ENCODE measurements around the gene CPSF4.
"Not testable (repeated sequence)": the region's sequence is repeated elsewhere in the genome, so short reads cannot be mapped to it uniquely, and the experiment has no call there.

Gene CPSF4

GRCh38 chr7:99408379-99409191, 30.2 kb upstream of the CPSF4 start, which contains the start of the genes BUD31 and PDAP1:
Gene BUD31 (plus strand): TSS chr7:99408969. CDS start chr7:99411093, 2,124 bp downstream.
Gene PDAP1 (minus strand): TSS chr7:99408597. CDS start chr7:99408548, 49 bp downstream.
- DNase-seq: peak; percentile 97 to 98

- DNase-seq: peak in 1 of 2 experiments; percentile 44
Observed at GRCh38 chr7:99409192-99409572, 29.6 kb upstream of the CPSF4 start.

DNA sequence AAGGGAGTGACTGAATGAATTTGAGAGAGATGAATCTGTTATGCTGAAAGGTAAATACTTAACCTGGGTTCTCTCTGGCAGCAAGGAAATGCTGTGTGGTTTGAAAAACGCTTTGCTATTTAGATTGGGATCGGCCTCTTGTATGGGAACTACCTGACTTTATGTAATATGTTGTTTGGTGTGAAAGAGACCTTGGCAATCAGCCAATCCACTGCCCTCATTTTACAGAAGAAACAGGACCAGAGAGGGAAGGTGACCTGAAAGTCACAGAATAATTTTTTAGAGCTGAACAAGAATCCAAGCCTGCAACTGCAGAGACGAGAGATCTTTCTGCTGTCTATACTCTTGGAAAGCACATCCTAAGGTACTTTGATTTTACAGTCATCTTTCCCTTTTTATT, 28.9 kb upstream of the CPSF4 start:
- no peak for DNase-seq

DNA sequence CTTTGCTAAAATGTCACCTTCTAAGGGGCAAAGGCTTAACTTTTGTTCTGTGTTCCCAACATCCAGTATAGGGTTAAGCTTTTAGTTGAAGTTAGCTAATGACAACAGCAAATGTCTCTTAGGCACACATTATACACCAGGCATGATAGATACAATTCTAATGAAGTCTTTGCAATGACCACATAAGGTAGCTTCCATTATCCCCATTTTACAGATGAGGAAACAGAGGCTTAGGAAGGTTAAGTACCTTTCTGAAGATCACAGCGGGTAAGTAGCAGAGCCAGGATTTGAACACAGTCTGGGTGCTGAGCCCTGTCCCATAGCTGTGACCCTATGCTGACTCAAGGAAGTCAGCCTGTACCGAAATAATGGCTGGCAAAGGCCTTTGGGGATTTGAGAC, 28.1 kb upstream of the CPSF4 start:
- no peak for DNase-seq

GRCh38 chr7:99415513-99416127, 23.1 kb upstream of the CPSF4 start:
- DNase-seq: peak in 1 of 2 experiments; percentile 57

DNA sequence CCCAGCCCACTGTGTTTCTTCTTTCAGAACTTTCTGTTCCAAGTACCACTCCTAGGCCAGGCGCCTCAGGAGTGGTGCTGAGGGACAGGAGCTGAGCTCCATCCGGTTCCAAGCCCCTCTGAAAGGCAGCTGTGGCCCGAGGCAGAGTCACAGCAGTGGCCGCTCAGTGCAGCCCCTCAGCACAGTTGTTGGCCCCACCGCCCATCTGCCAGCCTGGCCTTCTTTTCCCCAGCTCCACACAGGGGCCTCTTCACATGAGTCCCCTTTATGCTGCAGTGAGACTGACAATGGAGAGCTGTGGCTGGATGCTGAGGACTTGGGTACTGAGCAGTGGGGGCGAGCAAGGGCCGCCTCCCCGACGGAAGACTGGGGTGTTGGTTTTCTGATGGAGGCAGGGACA, 20.5 kb upstream of the CPSF4 start:
- no peak for DNase-seq

- no peak for DNase-seq
Observed at GRCh38 chr7:99419323-99420021, 19.3 kb upstream of the CPSF4 start.

GRCh38 chr7:99420213-99420612, 18.5 kb upstream of the CPSF4 start:
- no peak for DNase-seq

- DNase-seq: no peak
Observed at GRCh38 chr7:99420986-99421385, 17.8 kb upstream of the CPSF4 start.

DNA sequence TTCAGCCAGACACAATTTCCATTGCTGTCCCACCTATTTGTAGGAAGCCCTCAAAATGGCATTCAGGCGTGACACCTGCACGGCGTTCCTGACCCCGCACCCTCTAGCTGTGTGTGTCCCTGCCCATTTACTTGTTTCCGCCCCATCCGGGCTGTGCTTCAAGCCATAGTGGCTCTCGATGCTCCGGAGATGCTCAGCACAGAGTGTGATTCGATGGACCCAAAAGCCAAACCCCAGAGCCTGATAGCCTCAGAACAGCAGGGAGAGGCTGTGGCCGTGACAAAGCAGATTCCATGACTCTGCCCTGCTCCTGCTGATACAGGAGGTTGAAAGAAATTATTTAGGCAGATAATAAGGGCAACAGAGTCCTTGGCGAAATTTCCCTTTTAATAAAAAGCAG, 16.6 kb upstream of the CPSF4 start:
- DNase-seq: no peak

DNA sequence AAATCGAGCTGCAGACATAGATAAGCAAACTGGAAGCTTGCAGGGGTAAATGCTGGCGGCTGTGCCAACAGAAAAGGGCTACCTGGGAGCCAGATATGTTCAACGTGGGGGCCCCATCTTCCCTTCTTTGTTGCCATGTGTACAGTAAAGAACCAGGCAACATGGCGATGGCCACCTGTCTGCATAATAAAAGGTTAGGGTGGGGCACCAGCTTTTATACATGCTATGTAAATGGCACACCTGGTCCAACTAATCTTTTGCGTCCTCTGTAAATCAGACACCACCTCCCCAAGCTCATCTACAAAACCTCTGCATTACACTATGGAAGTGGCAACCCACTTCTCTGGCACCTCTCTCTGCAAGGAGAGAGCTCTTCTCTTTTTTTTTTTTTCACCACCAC, 16.1 kb upstream of the CPSF4 start:
- no peak for DNase-seq

DNA sequence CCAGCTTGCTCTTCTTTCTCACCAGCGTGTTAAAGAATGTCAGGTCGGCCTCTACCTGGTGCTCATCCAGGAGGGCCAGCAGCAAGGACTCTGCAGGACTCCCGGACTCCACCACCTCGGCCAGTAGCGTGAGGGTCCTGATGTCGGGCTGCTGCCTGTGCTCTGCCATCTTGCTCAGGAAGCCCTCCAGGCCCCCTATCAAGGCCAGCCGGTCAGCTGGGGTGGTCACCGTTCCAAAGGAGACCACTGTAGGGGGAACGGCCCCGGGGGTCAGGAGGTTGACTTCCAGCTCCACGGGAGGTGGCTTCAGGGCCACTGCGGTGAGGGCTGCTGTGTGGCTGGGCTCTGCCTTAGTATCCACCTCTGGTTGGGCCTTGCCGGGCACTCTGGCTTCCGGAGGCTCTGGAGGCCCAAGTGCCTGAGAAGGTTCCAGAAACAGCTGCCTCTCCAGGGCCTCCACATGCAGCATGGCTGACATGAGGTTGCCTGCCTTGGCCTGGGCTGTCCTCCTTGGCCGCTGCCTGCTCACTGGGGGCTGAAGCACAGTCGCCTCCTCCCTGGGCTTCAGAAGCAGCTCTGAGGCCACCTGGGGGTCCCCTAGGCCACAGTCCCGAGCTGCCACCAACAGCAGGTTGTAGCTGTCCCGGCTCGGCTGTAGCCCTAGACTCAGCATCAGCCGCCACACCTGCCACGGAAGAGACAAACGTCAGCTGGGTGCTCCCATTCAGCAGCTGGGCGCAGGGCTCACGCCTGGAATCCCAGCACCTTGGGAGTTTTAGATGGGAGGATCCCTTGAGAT, 13.6 kb upstream of the CPSF4 start:
- DNase-seq: no peak

DNA sequence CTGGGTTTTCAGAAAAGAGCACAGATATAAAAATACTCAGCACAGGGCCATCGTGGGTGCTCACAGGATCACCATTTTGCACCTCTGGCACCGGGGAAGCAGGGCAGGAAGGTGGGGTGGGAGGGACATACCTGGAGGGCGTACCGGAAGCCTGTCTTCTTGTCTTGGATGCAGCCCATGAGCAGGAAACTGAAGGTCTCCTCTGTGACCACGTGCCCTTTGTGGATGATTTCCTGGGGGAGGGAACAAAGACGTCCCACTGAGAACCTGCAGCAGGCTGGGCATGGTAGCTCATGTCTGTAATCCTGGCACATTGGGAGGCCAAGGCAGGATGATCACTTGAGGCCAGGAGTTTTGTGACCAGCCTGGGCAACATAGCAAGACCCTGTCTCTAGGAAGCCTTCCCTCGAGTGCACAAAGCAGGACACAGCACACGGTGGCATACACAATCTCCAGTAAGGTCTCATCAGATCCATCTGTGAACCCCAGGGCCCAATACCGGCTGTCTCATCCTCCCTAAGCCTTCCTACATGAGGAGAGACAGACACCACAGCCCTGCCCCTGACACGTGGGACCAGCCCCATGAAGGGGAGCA, 9.7 kb upstream of the CPSF4 start:
- DNase-seq: no peak

GRCh38 chr7:99429756-99430155, 9.0 kb upstream of the CPSF4 start:
- no peak for DNase-seq

- not testable (repeated sequence) for DNase-seq
Observed at GRCh38 chr7:99431756-99432540, 6.8 kb upstream of the CPSF4 start.

DNA sequence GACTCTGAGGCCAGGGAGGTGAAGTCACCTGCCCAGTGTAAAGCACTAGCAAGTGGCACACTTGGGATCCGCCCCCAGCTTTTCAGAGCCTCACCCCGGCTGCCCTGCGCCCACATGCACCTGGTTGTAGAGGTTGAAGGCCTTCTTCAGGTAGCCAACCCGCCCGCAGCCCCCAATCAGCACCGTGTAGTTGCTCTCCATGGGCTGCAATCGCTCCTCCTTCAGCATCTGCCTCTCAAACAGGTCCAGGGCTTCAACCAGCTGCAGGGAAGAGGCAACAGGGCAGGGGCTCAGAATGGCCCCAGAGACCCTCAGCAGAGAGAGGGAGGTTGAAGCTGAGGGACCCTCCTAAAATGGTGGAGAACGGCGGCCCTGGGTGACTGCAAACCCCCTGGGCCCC, 5.6 kb upstream of the CPSF4 start:
- no peak for DNase-seq

DNA sequence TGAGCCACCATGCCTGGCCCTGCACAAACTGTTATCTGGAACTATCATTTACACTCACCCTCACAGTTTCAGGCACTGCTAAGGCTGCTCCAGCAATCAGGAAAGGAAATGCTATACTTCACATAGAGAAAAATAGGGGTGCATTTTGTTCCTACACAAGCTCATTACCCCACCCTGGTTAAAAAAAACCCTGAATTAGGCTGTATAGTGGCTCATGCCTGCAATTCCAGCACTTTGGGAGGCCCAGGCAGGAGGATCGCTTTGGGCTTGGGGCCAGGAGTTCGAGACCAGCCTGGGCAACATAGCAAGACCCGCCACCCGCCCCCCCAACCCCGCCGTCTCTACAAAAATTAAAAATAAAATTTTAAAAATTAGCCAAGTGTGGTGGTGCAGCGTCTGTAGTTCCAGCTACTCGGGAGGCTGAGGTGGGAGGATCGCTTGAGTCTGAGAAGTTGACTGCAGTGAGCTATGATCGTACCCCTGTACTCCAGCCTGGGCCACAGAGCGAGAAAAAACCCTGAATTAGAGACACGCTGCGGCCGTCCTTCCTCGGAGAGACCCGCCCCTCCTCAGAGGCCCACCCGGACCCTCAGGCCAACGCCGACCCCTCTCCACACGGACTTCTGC, 684 bp upstream of the CPSF4 start:
- DNase-seq: no peak

DNA sequence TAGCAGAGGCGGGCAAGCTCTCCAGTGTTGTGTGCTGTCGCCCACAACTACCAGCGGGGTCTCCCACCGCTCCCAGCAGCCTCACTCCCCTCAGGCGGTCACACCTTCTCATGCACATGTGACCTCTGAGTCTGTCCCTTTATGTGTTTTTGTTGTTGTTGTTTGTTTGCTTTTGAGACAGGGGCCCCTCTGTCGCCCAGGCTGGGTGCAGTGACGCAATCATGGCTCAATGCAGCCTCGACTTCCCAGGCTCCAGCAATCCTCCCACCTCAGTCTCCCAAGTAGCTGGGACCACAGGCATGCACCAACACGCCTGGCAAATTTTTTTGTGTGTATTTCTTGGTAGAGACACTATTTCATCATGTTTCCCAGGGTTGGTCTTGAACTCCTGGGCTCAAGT, 1.5 kb downstream of the CPSF4 start:
- no peak for DNase-seq

DNA sequence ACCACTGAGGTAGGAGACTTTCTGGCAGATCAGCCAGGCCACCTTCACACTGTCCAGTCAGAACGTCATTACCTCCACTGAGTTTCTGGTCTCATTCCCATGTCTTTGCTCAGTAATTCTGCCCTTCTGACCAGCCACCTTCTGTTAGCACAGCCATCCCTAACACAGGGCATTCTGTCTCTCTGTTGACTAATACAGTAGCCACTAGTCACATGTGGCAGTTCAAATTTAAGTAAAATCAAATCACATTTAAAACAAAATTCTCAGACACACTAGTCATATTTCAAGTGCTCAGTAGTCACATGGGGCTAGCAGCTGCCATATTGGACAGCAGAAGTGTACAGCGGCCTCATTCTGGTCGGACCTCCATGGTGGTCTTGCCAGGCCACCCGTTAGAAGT, 7.4 kb downstream of the CPSF4 start:
- no peak for DNase-seq

DNA sequence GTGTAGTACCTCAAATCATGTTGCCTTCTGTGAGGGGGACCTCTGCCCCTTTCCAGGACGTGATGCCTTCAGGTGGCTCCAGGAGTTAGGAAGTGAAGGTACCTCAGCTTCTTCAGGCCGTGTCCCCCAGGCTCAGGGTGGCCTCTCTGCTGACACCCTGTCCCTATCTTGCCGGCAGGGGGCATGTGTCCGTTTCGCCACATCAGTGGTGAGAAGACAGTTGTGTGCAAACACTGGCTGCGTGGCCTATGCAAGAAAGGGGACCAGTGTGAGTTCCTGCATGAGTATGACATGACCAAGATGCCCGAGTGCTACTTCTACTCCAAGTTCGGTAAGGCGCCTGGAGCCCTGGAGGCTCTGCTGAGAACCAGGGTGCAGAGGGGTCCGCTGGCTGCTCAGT, 9.2 kb downstream of the CPSF4 start:
- DNase-seq: no peak

- no peak for DNase-seq
Observed at GRCh38 chr7:99448855-99449254, 10.1 kb downstream of the CPSF4 start.
